Kidney epithelial cell (primary cell): ENCODE data around the gene SYNE2. TPM values are rescaled to one million over a fixed set of nuclear protein-coding genes. Genes with fewer than 3 reads are reported as not detected.
"Not testable (repeated sequence)": the region's sequence is repeated elsewhere in the genome, so short reads cannot be mapped to it uniquely, and the experiment has no call there.

Experiments
- DNase-seq: peaks from one replicate; pipeline ENCODE4 v3.0.0-alpha.2; 2010; ENCODE audit warnings: low read depth
- H3K27me3 ChIP-seq: 2 replicates; pipeline ENCODE4 v1.6.0; 2011; ENCODE audit warnings: low read length; ENCODE audit not compliant: control insufficient read depth, insufficient read depth
- H3K36me3 ChIP-seq: 2 replicates; pipeline ENCODE4 v1.5.1; 2011; ENCODE audit warnings: low read length; ENCODE audit not compliant: control insufficient read depth, insufficient read depth
- H3K4me3 ChIP-seq: 2 replicates; pipeline ENCODE4 v1.5.1; 2011; ENCODE audit warnings: low read depth, mild to moderate bottlenecking, control low read depth, low read length
- total RNA-seq: library from RNA; depleted of rRNA; stranded (reverse); fragments of >200 nt; gene quantifications from 2 replicates; pipeline ENCODE4 v1.2.3, GENCODE V29; 2015
- TF ChIP-seq, protein P1 (sequence below): IDR thresholded peaks from 2 replicates; pipeline ENCODE4 v1.5.1; 2011; ENCODE audit warnings: mild to moderate bottlenecking, moderate library complexity, low read length, control low read depth, inconsistent platforms; ENCODE audit not compliant: insufficient read depth, poor library complexity, severe bottlenecking

Gene SYNE2
- total RNA-seq, 1 donor from 2014 or later, result 35.7 TPM

DNA sequence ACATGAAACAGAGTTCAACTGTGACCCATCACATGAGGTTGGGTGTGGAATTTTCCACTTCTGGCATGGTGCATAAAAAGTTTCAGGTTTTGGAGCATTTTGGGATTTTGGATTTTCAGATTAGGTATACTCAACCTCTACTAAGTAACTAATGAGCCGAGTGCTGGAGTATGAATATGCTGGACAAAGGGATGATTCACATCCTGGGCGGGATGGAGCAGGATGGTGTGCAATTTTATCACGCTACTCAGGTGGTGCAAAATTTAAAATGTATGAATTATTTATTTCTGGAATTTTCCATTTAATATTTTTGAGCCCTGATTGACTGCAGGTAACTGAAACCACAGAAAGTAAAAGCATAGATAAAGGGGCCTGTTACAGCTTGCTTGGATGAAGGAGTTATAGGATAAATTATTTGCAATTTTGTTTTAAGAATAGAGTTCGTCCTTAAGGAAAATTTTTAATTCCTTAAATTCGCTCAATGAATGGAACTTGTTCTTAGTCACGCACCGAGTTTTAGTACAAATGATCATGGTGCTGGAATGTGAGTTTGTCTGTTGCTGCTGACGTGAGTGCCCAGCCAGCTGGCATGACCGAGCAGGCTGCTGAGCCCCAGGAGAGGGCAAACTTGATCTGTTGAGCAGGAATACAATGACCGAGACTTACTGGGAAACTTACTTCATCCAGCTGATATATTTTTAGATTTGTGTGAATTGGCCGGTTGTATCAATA, 265.0 kb downstream of the SYNE2 start:
- Histone ChIP-seq H3K27me3 (no peaks in the 10 kb centered on the region), H3K36me3 (no peaks in the 10 kb centered on the region), H3K4me3 (no peak overlapping the region)
- TF ChIP-seq, protein P1, sequence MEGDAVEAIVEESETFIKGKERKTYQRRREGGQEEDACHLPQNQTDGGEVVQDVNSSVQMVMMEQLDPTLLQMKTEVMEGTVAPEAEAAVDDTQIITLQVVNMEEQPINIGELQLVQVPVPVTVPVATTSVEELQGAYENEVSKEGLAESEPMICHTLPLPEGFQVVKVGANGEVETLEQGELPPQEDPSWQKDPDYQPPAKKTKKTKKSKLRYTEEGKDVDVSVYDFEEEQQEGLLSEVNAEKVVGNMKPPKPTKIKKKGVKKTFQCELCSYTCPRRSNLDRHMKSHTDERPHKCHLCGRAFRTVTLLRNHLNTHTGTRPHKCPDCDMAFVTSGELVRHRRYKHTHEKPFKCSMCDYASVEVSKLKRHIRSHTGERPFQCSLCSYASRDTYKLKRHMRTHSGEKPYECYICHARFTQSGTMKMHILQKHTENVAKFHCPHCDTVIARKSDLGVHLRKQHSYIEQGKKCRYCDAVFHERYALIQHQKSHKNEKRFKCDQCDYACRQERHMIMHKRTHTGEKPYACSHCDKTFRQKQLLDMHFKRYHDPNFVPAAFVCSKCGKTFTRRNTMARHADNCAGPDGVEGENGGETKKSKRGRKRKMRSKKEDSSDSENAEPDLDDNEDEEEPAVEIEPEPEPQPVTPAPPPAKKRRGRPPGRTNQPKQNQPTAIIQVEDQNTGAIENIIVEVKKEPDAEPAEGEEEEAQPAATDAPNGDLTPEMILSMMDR, result peak; percentile 24
- DNase-seq, result peak; percentile 78

DNA sequence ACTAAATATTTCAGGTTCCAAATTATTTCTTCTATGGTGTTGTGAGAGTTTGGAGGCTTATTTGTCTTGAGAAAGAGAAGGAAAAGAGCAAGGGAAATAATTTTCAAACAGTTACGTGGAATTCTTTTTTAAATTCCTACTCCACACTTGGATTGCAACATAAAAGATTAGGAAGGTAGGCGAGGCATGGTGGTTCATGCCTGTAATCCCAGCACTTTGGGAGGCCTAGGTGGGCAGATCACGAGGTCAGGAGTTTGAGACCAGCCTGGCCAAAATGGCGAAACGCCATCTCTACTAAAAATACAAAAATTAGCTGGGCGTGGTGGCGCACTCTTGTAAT, 265.6 kb downstream of the SYNE2 start:
- not testable (repeated sequence) for H3K36me3 ChIP-seq, H3K27me3 ChIP-seq, H3K4me3 ChIP-seq, DNase-seq

GRCh38 chr14:64118892-64119291, 266.1 kb downstream of the SYNE2 start:
- H3K4me3 ChIP-seq, result no peak overlapping the region
- H3K27me3 ChIP-seq, result no peaks in the 10 kb centered on the region
- no peak for DNase-seq
- H3K36me3 ChIP-seq, result no peaks in the 10 kb centered on the region
- TF ChIP-seq, protein P1, result no peak

DNA sequence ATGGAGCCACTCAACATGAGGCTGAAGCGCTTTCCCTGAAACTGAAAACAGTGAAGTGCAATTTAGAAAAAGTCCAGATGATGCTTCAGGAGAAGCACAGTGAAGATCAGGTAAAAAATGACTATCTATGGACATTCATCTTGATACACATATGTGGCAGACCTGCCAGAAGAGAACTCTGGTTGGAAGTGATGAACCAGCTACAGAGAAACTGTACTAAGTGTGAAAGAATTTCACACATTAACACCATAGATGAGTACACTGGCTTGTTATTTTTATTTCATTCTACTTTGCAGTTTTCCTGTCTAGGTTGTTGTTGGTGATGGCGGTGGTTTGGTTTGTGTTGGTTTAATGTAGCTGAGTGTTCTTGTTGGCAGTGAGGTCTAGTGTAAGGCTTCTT, 266.7 kb downstream of the SYNE2 start:
- no peak for DNase-seq

DNA sequence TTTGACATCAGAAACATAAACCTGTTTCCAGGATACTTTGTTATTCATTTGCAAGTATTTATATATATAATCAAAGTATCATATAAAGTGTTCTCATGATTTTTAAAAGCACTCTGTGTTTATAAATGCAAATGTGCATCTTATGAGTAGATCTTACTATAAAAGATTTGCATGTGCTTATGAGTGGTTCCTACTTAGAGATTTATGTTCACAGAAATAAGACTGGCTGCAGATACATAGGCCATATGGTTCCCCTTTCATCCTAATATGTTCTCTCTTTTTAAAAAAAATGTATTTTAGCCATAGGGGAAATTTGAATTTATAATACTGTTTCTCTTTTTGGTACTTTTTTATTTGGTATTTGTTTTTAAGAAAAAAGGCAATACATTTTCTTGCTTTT, 267.2 kb downstream of the SYNE2 start:
- TF ChIP-seq, protein P1, result no peak

More for the DNA sequence above, 266.7 kb downstream of the SYNE2 start:
- no peak overlapping the region for H3K4me3 ChIP-seq
- TF ChIP-seq, protein P1, result no peak
- H3K27me3 ChIP-seq, result no peaks in the 10 kb centered on the region
- peaks cover 1% of the 10 kb centered on the region for H3K36me3 ChIP-seq

GRCh38 chr14:64123241-64123822, 270.5 kb downstream of the SYNE2 start:
- peaks cover 1% of the 10 kb centered on the region for H3K36me3 ChIP-seq
- no peaks in the 10 kb centered on the region for H3K27me3 ChIP-seq
- no peak overlapping the region for H3K4me3 ChIP-seq
- no peak for DNase-seq
- TF ChIP-seq, protein P1, result no peak

More for the DNA sequence above, 267.2 kb downstream of the SYNE2 start:
- H3K36me3 ChIP-seq, result peaks cover 1% of the 10 kb centered on the region
- no peak for DNase-seq
- no peaks in the 10 kb centered on the region for H3K27me3 ChIP-seq
- H3K4me3 ChIP-seq, result no peak overlapping the region
